Limb (tissue), 2 donors: ENCODE data around the gene PIP5KL1.

Experiments used
- DNase-seq, 2 donors: peaks; one replicate each; pipeline ENCODE4 v3.0.0-alpha.2; 2016; ENCODE audit errors: extremely low spot score in 2 of 2

Gene PIP5KL1

DNA sequence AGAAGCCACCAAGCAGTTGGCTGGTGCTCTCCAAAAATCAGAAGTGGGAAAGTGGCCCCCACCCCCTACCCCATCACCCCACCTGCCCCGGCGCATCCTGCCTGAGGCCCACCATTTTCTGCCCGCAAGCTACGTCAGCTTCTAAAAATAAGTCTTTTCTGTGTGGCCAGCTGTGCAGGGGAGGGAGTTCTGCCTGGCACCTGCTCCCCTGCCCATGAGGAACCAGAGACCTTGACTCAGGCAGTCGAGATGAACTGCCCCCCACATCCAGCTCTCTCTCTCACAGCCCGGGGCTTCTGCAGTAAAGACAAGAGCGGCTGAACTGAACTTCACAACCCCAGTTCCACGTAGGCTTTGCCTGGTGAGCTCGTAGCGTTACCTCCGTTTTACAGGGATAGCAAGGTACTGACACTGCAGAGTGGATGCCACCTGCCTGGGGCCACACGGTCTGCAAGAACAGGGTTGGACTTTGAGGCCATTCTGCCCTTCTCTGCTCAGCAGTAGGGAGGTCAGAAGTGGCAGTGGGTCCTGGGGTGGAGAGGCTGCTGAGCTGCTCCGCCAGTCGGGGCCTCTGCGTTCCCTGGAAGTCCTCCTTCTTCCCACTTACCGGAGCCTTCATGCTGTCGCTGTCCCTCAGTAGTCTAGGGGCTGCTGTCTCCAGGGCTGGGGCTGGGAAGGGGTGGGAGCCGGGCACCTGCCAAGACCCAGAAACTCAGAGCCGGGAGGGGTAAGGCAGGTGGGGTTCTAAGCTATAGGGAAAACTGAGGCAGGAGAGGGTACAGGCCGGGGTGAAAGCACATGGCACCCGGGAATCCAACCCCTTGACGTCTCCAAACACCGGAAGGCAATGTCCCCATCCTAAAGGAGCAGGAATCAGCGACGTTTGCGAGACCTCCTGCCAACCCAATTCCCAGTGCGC, 14.5 kb downstream of the PIP5KL1 start:
- DNase-seq: peak in 1 of 2 donors; percentile 36

DNA sequence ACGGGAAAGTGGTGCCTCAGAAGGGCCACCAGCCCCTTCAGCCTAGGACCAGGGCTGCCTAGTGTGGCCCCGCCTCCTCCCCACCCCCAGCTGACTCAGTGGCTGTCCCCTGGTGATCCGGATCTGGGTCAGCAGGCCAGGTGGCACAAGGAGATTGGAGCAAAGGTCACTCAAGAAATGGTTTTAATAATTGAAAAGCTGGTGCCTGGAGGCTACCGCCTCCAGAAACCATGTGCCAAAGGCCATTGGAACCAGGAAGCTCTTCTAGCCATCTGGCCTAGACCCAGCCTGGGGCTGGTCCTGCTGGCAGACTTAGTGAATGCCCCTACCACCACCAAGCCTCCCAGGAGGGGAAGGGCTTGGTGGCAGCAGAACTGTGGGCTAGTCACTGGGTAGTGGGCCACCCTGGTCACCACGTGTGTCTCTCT, 15.2 kb downstream of the PIP5KL1 start:
- peak in 1 of 2 donors; percentile 31 for DNase-seq

DNA sequence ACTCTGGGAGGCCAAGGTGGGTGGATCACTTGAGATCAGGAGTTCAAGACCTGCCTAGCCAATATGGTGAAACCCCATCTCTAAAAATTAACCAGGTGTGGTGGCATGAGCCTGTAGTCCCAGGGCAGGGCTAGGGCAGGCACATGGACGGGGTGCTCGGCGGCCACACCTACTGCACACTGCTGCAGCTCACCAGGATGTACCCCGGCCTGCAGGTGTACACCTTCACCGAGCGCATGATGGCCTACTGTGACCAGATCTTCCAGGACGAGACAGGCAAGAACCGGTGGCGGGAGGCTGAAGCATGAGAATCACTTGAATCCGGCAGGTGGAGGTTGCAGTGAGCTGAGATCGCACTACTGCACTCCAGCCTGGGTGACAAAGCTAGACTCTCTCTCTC, 16.9 kb downstream of the PIP5KL1 start:
- no peak for DNase-seq

DNA sequence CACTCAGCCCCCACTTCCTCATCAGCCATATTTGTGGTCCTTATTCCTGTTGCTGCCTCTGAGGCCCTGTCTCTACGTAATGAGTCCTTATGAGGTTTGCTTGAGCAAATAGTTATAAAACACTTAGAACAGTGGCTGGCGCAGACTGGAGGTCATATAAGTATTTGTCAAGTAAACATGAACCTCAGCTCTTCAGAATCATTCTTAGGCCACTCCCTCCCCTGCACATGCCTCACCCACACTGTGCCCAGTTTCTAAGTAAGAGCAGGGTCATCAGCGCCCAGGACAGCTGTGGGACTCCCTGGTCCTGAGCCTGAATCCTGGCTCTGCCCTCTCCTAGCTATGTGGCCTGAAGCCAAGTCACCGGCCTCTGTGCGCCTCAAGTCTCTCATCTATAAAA, 17.7 kb downstream of the PIP5KL1 start:
- DNase-seq: no peak

DNA sequence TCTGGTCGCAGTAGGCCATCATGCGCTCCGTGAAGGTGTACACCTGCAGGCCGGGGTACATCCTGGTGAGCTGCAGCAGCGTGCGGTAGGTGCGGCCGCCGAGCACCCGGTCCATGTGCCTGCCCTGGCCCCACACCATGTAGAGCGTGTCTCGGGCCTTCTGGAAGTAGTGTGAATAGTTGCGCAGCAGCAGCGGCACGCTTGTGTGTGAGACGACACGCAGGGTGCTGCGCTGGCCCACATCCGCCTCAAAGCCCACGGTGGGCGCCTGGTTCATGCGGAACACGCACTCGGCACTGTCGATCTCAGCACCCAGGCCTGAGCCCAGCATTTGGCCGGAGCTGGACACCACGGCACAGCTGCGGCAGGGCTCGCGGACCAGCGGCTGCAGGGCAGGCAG, 18.3 kb downstream of the PIP5KL1 start:
- DNase-seq: no peak

- peak in 1 of 2 donors; percentile 27 for DNase-seq
Measured at GRCh38 chr9:127910613-127911205, 19.9 kb downstream of the PIP5KL1 start.

DNA sequence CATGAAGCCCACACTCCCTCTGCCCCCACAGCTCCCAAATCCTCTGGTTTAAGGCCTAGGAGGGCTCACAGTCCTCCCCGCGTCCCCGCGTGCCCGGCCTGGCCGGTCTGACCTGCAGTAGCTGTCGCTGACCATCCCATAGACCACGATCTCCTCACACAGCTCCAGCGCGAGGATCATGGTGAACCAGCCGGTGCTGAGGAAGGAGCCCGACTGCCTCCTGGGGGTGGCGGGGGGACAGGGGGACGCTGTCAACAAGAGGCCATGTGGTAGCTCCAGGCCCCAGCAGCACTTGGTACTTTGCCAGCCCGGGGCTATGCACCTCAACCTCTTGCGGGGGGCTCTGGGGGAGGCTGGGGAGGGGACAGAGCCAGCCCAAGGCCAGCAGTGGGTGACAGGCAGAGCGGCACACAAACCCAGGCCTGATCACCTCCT, 20.7 kb downstream of the PIP5KL1 start:
- DNase-seq: peak in 1 of 2 donors; percentile 30

GRCh38 chr9:127908660-127908926, 22.0 kb downstream of the PIP5KL1 start:
- peak in 1 of 2 donors; percentile 34 for DNase-seq

DNA sequence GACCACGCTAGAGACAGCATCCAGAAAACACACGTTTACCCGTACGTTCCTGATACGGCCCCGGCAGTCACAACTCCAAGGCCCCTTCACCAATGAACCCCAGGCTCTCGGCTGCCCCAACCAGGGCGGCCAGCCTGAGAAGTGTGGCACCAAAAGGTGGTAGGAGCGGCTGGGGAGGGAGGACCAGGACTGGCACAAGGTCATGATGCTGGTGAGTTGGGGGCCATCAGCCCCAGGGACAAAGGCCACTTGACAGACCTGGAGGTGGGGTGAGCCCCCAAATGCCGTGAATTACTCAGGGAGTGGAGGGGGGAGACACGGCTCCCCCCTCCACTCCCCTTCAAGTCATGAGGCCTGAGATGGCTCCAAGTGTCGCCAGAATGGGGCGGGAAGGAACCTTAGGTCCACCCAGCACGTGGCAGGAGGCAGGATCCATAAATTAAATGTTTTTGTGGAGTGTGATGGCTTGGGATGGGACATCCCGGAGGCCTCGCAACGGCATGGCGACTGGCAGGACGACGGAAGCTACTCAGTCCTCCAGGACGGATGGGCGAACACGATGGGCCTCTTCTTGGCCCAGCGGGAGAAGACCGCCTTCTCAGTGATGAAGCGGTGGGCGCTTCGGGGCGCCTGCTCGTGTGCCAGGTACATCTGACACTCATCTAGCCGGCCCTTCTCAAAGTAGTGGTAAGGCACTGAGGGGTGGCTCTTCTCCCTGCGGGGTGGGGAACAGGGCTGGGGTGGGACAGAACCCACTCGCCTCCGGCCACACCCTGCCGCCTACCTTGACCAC, 22.5 kb downstream of the PIP5KL1 start:
- DNase-seq: no peak

DNA sequence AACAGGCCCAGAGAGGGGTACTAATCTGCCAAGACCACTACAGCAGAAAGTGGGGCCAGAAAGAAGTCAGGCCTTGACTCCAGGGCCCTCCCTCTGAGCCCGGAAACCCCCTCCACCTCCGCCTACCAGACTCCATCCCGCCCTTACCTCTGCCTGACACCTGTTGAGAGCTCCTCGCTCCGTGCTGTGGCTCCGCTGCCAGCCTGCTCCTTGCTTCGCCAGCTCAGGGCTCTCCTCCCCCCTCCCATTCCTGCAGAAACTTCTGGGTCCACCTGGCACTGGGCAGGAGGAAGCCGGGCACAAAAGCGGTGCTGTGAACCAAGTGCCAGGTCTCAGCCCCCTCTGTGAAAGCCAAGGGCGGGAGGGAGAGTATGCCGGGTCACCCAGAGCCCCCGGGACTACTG, 24.8 kb downstream of the PIP5KL1 start:
- DNase-seq: no peak

- no peak for DNase-seq
Measured at GRCh38 chr9:127905004-127905728, 25.4 kb downstream of the PIP5KL1 start.

DNA sequence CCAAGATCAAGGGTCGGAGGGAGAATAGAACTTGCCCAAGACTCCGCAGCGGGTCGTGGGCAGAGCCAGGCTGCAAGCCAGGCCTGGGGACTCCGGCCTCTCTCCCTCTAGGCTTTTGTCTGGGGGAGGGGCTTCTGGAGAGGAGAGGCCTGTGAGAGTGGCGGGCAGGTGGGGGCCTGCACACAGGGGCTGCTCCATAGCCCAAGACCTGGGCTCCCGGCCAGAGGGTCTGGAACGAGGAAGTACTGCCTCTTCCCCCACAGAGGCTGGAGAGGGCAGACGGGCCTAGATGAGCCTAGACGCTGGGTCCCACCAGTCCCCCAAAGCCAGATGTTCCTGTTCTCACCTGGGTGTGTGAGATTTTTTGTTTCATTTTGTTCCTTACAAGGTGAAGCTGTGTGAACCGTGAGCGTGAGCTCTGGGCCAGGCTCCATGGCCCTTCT, 26.0 kb downstream of the PIP5KL1 start:
- DNase-seq: peak in 1 of 2 donors; percentile 73

GRCh38 chr9:127903557-127904475, 26.8 kb downstream of the PIP5KL1 start:
- DNase-seq: peak in 1 of 2 donors; percentile 63

DNA sequence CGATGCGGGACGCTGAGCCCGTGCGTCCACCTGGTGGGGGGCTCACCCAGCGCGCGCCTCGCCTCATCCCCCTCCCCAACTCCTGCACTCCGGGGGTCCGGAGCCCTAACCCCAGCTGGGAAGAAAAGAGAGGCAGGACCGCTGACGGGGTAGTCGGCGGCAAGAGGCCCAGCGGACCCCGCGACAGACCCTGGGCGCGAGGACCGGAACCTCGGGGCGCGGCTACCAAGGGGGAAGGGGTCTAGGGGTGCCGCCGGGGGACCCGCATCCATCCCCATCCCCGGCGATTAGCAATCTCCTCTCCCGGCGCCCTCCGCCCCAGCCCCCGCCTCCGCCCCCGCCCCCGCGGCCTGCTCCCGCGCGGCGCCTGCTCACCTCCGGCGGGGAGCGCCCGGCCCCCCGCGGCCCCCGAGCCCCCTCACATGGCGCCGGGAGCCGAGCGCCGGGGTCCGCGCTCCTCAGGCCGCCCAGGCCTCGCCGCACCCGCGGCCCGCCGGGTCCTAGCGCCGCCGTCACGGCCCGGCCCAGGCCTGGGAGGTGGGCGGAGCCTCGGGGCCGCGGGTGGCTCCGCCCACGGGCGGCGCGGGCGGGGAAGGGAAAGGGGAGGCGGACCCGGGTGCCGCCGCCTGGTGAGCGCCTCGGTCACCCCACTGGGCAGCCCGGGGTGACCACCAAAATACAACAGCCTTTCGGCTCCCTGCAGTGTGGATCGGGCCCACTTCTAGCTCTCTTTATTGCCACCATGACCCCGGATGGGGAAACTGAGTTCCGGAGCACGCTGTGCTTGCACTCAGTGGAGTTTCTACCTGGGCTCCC, 31.2 kb downstream of the PIP5KL1 start, which contains the start of gene ST6GALNAC6:
TSS of gene ST6GALNAC6 (minus strand) at position 476 of the 816 bp plus-strand sequence. CDS start 1,622 bp downstream, outside the sequence.
- DNase-seq: peak; percentile 73 to 87

- DNase-seq: peak in 1 of 2 donors; percentile 67
Measured at GRCh38 chr9:127898433-127899127, 32.0 kb downstream of the PIP5KL1 start.

DNA sequence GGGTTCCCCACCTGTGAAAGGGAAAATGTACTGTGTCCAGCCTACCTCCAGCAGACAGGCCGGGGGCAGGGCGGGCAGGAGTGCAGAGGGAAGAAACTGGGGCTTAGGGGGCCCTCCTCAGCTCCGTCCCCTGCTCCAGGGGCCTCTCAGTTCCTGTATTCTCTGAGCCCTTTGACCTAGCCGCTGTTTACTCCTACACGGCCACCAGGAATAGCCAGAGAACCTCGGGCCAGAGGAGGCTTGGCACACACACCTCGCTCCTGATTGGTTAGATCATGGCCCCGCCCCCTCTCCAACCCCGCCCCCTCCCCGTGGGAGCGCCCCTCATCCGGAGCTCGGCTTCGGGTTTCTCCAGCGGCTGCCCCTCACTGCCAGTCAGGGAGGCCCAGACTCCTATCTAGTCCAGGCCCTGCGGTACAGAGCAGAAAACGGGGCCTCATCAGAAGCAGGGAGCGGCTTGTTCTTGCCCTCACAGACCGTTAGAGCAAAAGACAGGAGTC, 33.3 kb downstream of the PIP5KL1 start:
- peak; percentile 75 to 92 for DNase-seq

GRCh38 chr9:127896395-127897192, 34.0 kb downstream of the PIP5KL1 start:
- no peak for DNase-seq

DNA sequence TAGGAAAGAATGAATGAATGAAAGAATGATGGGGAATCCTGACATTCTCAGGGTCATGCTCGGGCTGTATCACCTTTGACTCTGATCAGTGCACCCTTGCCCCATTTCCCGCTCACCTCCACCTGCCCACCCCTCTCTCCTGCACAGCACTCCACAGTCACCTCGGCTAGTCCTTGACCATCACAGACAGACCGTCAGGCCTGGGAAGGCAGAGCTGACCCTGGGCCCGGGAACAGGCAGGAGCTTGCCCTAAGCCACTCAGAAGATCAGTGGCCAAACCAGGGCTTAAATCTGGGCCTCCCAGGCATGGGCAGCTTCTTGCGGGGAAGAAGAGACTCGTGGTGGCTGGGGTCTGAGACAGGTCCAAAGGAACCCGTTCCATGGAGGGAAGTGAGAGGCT, 34.8 kb downstream of the PIP5KL1 start:
- DNase-seq: no peak
